Neural progenitor cell (in vitro differentiated cells): ENCODE measurements around the gene PTPRT. TPM values are rescaled to one million over a fixed set of nuclear protein-coding genes. Genes with fewer than 3 reads are reported as not detected.

Experiments used
- DNase-seq: peaks from one replicate; pipeline ENCODE4 v3.0.0-alpha.2; 2016; ENCODE audit warnings: low spot score
- H2AFZ ChIP-seq: fragments of 200-600 bp; sonication (generic); replicated peaks from 2 replicates; pipeline ENCODE4 v1.6.1; 2016; ENCODE audit warnings: antibody characterized with exemption
- H3F3A ChIP-seq: fragments of 200-600 bp; sonication (generic); 2 replicates; pipeline ENCODE4 v1.6.1; 2016; ENCODE audit warnings: antibody characterized with exemption, low read depth
- H3K27ac ChIP-seq: fragments of 200-600 bp; sonication (generic); 2 replicates; pipeline ENCODE4 v1.5.1; 2016; ENCODE audit warnings: mild to moderate bottlenecking
- H3K27me3 ChIP-seq: fragments of 200-600 bp; sonication (generic); 2 replicates; pipeline ENCODE4 v1.6.1; 2016; ENCODE audit warnings: mild to moderate bottlenecking, moderate library complexity
- H3K36me3 ChIP-seq: fragments of 200-600 bp; sonication (generic); 2 replicates; pipeline ENCODE4 v1.5.1; 2016
- H3K4me1 ChIP-seq: fragments of 200-600 bp; sonication (generic); 2 replicates; pipeline ENCODE4 v1.6.1; 2016; ENCODE audit warnings: mixed run types
- H3K4me2 ChIP-seq: fragments of 200-600 bp; sonication (generic); 2 replicates; pipeline ENCODE4 v1.6.1; 2016
- H3K4me3 ChIP-seq: fragments of 200-600 bp; sonication (generic); 2 replicates; pipeline ENCODE4 v1.5.1; 2016
- H3K79me2 ChIP-seq: fragments of 200-600 bp; sonication (generic); 2 replicates; pipeline ENCODE4 v1.6.1; 2016; ENCODE audit warnings: low read depth
- H3K9ac ChIP-seq: fragments of 200-600 bp; sonication (generic); 2 replicates; pipeline ENCODE4 v1.6.1; 2016
- H3K9me3 ChIP-seq: fragments of 200-600 bp; sonication (generic); 2 replicates; pipeline ENCODE4 v1.5.1; 2016; ENCODE audit warnings: low read depth
- H4K20me1 ChIP-seq: fragments of 200-600 bp; sonication (generic); 2 replicates; pipeline ENCODE4 v1.6.1; 2016; ENCODE audit warnings: low read depth
- H3K27ac Mint-ChIP-seq: 3 replicates; pipeline ENCODE4 v1.8.0; 2021; ENCODE audit warnings: mixed read lengths
- H3K27me3 Mint-ChIP-seq: 2 replicates; pipeline ENCODE4 v1.8.0; 2022; ENCODE audit warnings: low read depth, mild to moderate bottlenecking, inconsistent platforms, moderate library complexity, mixed read lengths; ENCODE audit not compliant: insufficient read depth
- H3K36me3 Mint-ChIP-seq: 3 replicates; pipeline ENCODE4 v1.8.0; 2021; ENCODE audit warnings: mixed read lengths
- H3K4me1 Mint-ChIP-seq: 3 replicates; pipeline ENCODE4 v1.8.0; 2021; ENCODE audit warnings: mixed read lengths
- H3K4me3 Mint-ChIP-seq: 3 replicates; pipeline ENCODE4 v1.8.0; 2021; ENCODE audit warnings: mild to moderate bottlenecking, moderate library complexity, mixed read lengths
- H3K9me3 Mint-ChIP-seq: 3 replicates; pipeline ENCODE4 v1.8.0; 2020; ENCODE audit warnings: mixed read lengths
- EZH2 ChIP-seq: fragments of 200-600 bp; sonication (generic); IDR thresholded peaks from 2 replicates; pipeline ENCODE4 v1.6.1; 2017; ENCODE audit warnings: antibody characterized with exemption, mild to moderate bottlenecking, moderate library complexity
- EZH2phosphoT487 ChIP-seq: fragments of 200-600 bp; sonication (generic); IDR thresholded peaks from 2 replicates; pipeline ENCODE4 v1.6.1; 2017; ENCODE audit warnings: antibody characterized with exemption
- total RNA-seq: library from RNA; depleted of rRNA; stranded (reverse); fragments of >200 nt; gene quantifications from 2 replicates; pipeline ENCODE4 v1.2.3, GENCODE V29; 2015; ENCODE audit warnings: low replicate concordance
- TF ChIP-seq, protein P1 (sequence below): fragments of 200-600 bp; sonication (generic); IDR thresholded peaks from 2 replicates; pipeline ENCODE4 v1.5.1; 2017; ENCODE audit warnings: antibody characterized with exemption, mild to moderate bottlenecking

PTPRT gene
- total RNA-seq, 1 donor from 2014 or later, result 1.1 TPM

DNA sequence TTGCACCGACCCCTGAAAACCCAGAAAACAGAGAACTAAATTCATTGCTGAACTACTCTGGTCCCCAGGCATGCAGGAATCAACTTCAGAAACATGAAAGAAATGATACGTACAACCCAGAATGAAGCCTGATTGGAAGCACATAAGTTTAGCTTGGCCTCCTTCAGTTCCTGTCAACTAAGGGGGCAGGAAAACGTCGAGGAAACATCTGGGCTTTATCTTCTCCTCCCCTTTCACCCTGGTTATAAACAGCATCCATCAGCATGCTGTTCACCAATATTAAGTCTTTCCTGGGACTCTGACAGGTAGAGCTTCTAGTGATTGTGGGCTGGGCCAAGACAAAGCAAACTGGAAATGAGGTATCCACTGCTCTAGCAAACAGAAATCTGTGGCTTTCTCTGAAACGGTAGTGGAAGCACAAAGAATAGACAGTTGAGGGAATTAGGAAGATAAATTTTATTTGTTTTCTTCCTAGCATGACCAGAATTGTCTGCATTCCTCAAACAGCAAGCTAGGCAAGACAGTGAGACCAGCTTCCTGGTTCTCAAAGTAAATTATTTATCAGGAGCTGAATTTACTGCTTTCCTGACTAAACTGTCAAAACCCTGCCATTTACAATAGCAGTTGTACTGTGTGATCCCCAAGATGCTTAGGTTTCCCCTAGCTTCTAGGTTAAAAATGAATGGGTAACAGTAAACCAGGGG is 134.4 kb downstream of the PTPRT start:
- no peaks in the 10 kb centered on the region for H3K27me3 ChIP-seq
- H3K9me3 Mint-ChIP-seq, result no peaks in the 10 kb centered on the region
- H3K36me3 ChIP-seq, result no peaks in the 10 kb centered on the region
- H3K27ac Mint-ChIP-seq, result no peak overlapping the region
- no peaks in the 10 kb centered on the region for H3K36me3 Mint-ChIP-seq
- no peak for DNase-seq
- H3F3A ChIP-seq, result no peaks in the 10 kb centered on the region
- H3K79me2 ChIP-seq, result no peaks in the 10 kb centered on the region
- H3K9ac ChIP-seq, result no peak overlapping the region
- H3K4me3 Mint-ChIP-seq, result no peak overlapping the region
- H2AFZ ChIP-seq, result no peak overlapping the region
- peaks cover 2% of the 10 kb centered on the region for H3K27me3 Mint-ChIP-seq
- no peaks in the 10 kb centered on the region for H3K9me3 ChIP-seq
- H3K4me1 Mint-ChIP-seq, result no peaks in the 10 kb centered on the region
- H4K20me1 ChIP-seq, result no peaks in the 10 kb centered on the region
- H3K27ac ChIP-seq, result no peak overlapping the region
- no peak overlapping the region for H3K4me2 ChIP-seq
- H3K4me1 ChIP-seq, result no peaks in the 10 kb centered on the region
- no peak overlapping the region for H3K4me3 ChIP-seq
- TF ChIP-seq, protein P1, sequence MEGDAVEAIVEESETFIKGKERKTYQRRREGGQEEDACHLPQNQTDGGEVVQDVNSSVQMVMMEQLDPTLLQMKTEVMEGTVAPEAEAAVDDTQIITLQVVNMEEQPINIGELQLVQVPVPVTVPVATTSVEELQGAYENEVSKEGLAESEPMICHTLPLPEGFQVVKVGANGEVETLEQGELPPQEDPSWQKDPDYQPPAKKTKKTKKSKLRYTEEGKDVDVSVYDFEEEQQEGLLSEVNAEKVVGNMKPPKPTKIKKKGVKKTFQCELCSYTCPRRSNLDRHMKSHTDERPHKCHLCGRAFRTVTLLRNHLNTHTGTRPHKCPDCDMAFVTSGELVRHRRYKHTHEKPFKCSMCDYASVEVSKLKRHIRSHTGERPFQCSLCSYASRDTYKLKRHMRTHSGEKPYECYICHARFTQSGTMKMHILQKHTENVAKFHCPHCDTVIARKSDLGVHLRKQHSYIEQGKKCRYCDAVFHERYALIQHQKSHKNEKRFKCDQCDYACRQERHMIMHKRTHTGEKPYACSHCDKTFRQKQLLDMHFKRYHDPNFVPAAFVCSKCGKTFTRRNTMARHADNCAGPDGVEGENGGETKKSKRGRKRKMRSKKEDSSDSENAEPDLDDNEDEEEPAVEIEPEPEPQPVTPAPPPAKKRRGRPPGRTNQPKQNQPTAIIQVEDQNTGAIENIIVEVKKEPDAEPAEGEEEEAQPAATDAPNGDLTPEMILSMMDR, result no peak
- TF ChIP-seq EZH2phosphoT487 (no peak), EZH2 (no peak)

DNA sequence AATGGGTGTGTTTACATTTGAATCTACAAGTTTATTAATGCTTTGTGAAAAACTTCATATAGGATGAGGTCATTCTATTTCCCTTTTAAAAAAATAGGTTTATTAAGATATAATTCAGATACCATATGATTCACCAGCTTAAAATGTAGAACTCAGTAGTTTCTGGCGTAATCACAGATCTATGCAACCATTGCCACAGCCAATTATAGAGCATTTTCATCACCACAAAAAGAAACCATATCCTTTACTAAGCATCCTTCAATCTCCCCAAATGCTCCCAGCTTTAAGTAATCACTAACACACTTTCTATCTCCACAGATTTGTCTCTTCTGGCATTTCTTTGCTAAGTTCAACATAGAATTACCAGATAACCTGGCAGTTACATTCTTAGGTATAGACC is 137.2 kb downstream of the PTPRT start:
- no peak overlapping the region for H3K27ac ChIP-seq
- Mint-ChIP-seq H3K27me3 (peaks cover 2% of the 10 kb centered on the region), H3K36me3 (no peaks in the 10 kb centered on the region), H3K4me1 (no peaks in the 10 kb centered on the region), H3K4me3 (no peak overlapping the region), H3K9me3 (no peaks in the 10 kb centered on the region), H3K27ac (no peak overlapping the region)
- no peaks in the 10 kb centered on the region for H3K9me3 ChIP-seq
- no peak for DNase-seq
- H3K36me3 ChIP-seq, result no peaks in the 10 kb centered on the region
- TF ChIP-seq EZH2phosphoT487 (no peak), EZH2 (no peak)
- TF ChIP-seq, protein P1, result no peak
- no peaks in the 10 kb centered on the region for H3K4me1 ChIP-seq
- H2AFZ ChIP-seq, result no peak overlapping the region
- no peaks in the 10 kb centered on the region for H3K79me2 ChIP-seq
- no peaks in the 10 kb centered on the region for H3K27me3 ChIP-seq
- H3K4me3 ChIP-seq, result no peak overlapping the region
- H3K9ac ChIP-seq, result no peak overlapping the region
- no peaks in the 10 kb centered on the region for H4K20me1 ChIP-seq
- no peaks in the 10 kb centered on the region for H3F3A ChIP-seq
- no peak overlapping the region for H3K4me2 ChIP-seq

DNA sequence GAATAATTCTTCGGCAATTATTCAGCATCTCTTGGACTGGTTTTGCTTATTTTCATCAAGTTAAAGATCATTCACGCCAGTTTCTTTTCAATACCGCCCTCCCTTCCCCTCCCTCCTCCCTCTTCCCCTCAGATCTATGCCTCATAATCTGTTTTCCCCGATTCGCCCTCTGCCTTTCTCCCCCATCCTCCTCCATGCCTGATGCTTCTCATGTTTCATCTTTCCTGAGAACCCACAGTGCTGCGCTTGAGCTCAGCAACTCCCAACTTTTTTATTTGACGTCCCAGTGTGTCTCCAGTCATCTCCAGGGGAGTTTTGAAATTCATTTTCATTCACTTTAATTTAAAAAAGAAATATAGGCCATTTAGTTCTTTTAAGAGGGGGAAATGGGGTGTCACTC is 142.7 kb downstream of the PTPRT start:
- Histone ChIP-seq H3K9me3 (no peaks in the 10 kb centered on the region), H4K20me1 (no peaks in the 10 kb centered on the region), H3K9ac (no peak overlapping the region), H3F3A (no peaks in the 10 kb centered on the region), H3K4me2 (no peak overlapping the region), H3K36me3 (no peaks in the 10 kb centered on the region), H3K27ac (no peak overlapping the region), H2AFZ (no peak overlapping the region), H3K4me3 (no peak overlapping the region), H3K4me1 (no peaks in the 10 kb centered on the region), H3K79me2 (no peaks in the 10 kb centered on the region), H3K27me3 (no peaks in the 10 kb centered on the region)
- H3K27ac Mint-ChIP-seq, result no peak overlapping the region
- H3K27me3 Mint-ChIP-seq, result peaks cover 4% of the 10 kb centered on the region
- no peaks in the 10 kb centered on the region for H3K9me3 Mint-ChIP-seq
- DNase-seq, result no peak
- H3K4me3 Mint-ChIP-seq, result no peak overlapping the region
- H3K36me3 Mint-ChIP-seq, result no peaks in the 10 kb centered on the region
- TF ChIP-seq EZH2, result no peak
- no peak for TF ChIP-seq EZH2phosphoT487
- TF ChIP-seq, protein P1, result no peak
- peaks cover 7% of the 10 kb centered on the region for H3K4me1 Mint-ChIP-seq
